Astrocyte of the cerebellum (primary cell): Measurements from ENCODE around the gene IL34.

Experiments
- DNase-seq: peaks from one replicate; pipeline ENCODE4 v3.0.0-alpha.2; 2011; ENCODE audit warnings: low read depth
- H3K4me3 ChIP-seq: 2 replicates; pipeline ENCODE4 v1.5.1; 2011; ENCODE audit warnings: mild to moderate bottlenecking, low read depth, low read length, moderate library complexity
- in situ Hi-C: cut with HindIII; loops from 2 replicates; pipeline ENCODE4 v1.10.0; 2017; ENCODE audit warnings: low sequenced_read_pairs
- TF ChIP-seq, protein P1 (sequence below): IDR thresholded peaks from 2 replicates; pipeline ENCODE4 v1.5.1; 2012; ENCODE audit warnings: low read length, low read depth, moderate library complexity, mild to moderate bottlenecking; ENCODE audit errors: missing control alignments

IL34 gene

GRCh38 chr16:70652322-70652721 lies 6.0 kb downstream of the IL34 start:
- DNase-seq: peak; percentile 18
- in situ Hi-C loops: no loop called here
- TF ChIP-seq, protein P1, sequence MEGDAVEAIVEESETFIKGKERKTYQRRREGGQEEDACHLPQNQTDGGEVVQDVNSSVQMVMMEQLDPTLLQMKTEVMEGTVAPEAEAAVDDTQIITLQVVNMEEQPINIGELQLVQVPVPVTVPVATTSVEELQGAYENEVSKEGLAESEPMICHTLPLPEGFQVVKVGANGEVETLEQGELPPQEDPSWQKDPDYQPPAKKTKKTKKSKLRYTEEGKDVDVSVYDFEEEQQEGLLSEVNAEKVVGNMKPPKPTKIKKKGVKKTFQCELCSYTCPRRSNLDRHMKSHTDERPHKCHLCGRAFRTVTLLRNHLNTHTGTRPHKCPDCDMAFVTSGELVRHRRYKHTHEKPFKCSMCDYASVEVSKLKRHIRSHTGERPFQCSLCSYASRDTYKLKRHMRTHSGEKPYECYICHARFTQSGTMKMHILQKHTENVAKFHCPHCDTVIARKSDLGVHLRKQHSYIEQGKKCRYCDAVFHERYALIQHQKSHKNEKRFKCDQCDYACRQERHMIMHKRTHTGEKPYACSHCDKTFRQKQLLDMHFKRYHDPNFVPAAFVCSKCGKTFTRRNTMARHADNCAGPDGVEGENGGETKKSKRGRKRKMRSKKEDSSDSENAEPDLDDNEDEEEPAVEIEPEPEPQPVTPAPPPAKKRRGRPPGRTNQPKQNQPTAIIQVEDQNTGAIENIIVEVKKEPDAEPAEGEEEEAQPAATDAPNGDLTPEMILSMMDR: no peak
- no peak overlapping the region for H3K4me3 ChIP-seq

- DNase-seq: no peak
- TF ChIP-seq, protein P1: no peak
- H3K4me3 ChIP-seq: no peak overlapping the region
- in situ Hi-C loops: no loop called here
These were observed 7.0 kb downstream of the IL34 start for GRCh38 chr16:70653406-70653805.

DNA sequence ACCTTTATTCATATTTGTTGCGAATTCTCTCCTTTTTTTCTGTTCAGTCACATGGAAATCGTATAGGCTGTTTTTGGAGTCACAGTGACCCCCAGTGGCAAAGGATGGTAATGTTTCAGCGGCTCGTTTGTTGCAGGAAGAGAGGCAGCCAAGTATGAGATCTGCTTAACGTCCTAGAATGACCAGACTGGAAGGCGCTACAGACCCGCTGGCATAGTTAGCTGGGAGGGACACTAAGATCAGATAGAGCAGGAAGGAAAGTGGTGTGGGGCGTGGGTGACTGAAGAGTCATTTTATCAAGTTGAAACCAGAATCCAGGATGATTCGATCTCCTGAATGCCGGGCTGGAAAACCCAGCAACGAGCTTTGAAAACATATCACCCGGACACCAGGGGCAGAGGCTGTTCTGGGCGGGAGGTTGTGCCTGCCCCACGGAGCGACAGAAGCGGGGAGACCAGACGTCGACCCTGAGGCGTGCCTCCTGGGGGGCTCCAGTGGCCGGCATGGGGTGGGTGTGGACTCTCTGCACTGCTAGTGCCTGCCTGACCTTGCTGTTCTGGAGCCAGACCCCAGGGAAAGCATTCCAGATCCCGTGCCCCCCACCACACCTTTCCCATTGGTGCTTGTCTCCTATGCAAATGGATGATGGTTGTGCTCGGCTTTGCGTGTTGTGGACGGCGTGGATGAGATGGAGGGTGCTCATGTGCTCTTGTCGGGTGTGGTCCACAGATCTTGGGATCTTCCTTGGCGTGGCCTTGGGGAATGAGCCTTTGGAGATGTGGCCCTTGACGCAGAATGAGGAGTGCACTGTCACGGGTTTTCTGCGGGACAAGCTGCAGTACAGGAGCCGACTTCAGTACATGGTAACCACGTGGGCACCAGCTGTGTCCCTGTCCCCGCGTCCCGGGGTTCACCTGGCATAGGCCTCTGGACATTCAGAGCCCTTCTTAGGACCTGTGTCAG lies 7.7 kb downstream of the IL34 start:
- peak; percentile 70 for DNase-seq
- in situ Hi-C loops: no loop called here
- H3K4me3 ChIP-seq: peak overlapping the region; percentile 9
- TF ChIP-seq, protein P1: peak; percentile 86

GRCh38 chr16:70656065-70656711 lies 9.8 kb downstream of the IL34 start:
- no peak for DNase-seq
- H3K4me3 ChIP-seq: no peak overlapping the region
- TF ChIP-seq, protein P1: no peak
- in situ Hi-C loops: no loop called here

DNA sequence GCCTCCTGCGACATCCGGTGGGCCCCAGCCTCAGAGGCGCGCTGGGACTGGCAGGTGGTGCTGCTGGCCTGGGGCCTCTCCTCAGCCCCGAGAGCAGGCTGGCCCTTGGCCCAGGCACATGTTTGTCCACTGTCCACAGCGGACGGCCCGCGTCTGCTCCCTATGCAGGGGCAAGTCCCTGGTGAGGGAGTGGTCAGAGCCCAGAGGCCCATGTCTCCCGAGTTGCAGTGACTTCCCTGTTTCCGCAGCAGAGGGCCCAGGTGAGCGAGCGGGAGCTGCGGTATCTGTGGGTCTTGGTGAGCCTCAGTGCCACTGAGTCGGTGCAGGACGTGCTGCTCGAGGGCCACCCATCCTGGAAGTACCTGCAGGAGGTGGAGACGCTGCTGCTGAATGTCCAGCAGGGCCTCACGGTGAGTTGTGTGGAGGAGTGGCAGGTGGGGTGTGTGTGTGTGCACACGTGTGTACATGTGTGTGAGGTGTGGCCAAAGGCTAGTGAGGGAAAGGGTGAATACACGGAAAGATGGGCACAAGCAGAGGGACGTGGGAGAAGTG lies 10.4 kb downstream of the IL34 start:
- TF ChIP-seq, protein P1: no peak
- no peak overlapping the region for H3K4me3 ChIP-seq
- in situ Hi-C loops: no loop called here
- no peak for DNase-seq

DNA sequence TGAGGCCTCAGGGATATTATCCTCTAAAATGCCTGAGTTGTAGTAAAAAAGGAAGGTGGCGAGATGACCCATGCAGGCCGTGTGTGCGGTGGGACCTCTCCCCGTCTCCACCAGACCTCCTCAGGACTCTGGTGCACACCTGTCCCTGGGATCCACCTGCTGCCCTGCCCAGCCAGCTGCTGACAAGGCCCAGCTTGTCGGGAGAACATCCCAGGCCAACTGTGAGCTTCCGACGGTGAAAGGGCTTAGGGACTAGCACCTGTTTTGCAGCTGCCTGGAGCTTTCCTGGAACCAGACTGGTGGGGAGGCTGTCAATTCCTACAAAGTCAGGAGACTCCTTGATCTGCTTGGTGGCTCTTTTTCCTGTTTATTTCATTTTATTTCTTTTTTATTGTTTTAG lies 11.6 kb downstream of the IL34 start:
- TF ChIP-seq, protein P1: no peak
- in situ Hi-C loops: no loop called here

More for the DNA sequence above, 11.6 kb downstream of the IL34 start:
- no peak for DNase-seq
- H3K4me3 ChIP-seq: no peak overlapping the region
